Measurements from ENCODE around the gene EXD3.

Gene EXD3

DNA sequence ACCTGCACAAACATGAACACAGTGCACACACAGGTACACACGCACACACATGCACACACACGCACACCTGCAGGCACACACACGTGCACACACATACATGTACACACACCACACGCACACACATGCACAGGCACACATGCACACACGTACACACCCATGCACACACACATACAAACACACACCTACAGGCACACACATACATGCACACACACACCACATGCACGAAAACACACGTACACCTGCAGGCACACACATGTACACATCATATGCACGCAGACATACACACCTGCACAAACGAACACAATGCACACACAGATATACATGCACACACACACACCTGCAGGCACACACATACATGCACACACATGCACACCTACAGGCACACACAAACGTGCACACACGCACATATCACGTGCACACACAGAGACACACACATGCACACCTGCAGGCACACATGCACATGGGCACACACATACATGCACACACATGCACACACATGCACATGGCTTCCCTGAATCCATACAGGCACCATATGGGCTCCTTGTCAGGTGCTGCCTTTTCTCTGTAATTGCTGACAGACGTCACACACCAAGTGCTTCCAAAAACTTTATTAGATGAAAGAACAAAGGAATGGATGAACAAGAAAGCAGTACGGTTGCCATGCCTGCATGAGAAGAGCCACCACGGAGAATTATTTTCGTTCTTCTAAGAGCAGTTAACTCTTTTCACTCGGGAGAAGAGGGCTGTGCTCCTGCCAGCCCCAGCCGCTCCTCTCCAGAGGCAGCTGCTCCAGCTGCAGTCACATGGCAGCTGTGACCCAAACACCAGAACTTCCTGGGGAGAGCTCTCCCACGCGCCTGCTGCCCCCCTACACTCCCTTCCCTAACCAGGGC lies 57.2 kb downstream of the EXD3 start:
- DNase-seq (ENCODE audit: low read depth in 2 of 2): no peak

- no peak for DNase-seq (ENCODE audit: low read depth in 2 of 2)
Observed at GRCh38 chr9:137365056-137365455, 57.9 kb downstream of the EXD3 start.

DNA sequence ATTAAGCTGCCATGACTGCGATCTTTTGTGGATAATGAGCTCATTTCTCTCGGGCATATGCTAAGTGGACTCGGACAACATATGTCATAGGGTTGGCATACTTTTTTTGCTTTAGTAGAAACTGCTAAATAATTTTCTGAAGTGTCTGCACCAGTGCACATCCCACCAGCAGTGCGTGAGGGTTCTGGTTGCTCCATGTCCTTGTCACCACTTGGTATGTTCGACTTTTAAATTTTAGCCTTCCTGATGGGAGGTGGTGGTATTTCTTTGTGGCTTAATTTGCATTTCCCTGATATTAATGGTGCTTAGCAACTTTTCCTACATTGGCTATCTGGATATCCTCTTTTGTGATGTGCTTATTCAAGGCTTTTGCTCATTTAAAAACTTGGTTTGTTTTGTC lies 63.1 kb downstream of the EXD3 start:
- no peak for DNase-seq (ENCODE audit: low read depth in 2 of 2)

- no peak for DNase-seq (ENCODE audit: low read depth in 2 of 2)
Observed at GRCh38 chr9:137358126-137358525, 64.8 kb downstream of the EXD3 start.

- no peak for DNase-seq (ENCODE audit: low read depth in 2 of 2)
Observed at GRCh38 chr9:137357166-137357565, 65.8 kb downstream of the EXD3 start.

GRCh38 chr9:137355761-137356365 lies 67.1 kb downstream of the EXD3 start:
- no peak for DNase-seq (ENCODE audit: low read depth in 2 of 2)

DNA sequence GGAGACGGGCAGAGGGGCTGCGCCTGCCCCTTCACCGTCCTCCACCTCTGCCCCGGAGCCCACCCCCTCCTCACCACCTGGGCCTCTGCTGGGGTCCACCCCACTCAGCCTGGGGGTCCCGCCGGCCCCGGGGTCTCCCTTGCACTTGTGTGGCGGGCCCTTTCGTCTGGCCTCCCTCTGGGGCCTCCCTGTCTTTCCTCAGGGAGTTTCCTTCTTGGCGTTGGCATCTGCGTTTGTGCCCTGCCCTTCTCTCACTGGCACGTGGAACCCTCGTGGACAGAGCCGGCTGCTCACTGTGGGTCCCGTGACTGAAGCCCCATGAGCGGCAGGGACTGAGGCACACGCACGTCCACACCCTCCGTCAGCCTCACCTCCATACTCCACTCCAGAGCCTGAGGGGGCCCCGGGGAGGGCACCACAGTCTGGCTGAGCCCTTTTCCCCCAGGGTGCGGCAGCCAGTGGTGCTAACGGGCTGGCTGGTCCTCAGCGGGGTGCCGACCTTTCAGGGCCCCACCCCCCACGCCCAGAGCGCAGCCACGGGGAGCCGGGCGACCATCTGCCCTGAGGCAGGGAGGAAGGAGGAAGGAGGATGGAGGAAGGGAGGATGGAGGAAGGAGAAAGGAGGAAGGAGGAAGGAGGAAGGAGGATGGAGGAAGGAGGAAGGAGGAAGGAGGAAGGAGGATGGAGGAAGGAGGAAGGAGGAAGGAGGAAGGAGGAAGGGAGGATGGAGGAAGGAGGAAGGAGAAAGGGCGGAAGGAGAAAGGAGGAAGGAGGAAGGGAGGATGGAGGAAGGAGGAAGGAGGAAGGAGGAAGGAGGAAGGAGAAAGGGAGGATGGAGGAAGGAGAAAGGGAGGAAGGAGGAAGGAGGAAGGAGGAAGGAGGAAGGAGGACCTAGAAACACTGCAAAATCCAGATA lies 67.9 kb downstream of the EXD3 start:
- DNase-seq (ENCODE audit: low read depth in 2 of 2): no peak

DNA sequence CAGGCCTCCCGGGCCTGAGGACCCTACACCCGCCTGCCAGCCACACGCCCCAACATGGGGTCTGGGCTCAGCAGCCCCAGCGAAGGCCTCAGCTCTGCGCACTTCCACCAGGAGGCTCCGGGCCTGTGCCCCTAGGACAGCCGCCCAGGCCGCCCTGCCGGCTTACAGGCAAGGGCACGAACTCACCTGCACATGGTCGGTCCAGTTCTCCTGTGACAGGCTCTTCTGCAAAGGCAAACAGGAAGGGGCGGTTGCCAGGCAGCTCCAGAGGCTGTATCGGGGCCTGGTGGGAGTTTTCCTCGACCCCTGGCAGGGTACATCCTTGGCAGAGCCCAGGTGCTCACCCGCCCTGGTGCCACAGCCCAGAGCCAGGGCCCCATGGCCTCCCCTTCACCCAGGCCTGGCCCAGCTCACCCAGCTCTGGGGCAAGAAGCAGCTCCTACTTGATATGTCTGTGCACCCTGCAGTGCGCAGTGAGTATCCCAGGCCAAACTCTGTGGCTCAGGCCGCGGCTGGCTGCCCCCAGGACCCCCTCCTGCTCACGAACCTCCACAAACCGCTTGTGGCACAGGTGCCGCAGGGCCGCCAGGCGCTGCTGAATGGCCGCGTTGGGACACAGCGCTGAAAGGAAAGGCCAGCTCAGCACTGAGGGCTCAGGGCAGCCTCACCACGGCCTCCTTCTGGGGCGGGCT lies 68.7 kb downstream of the EXD3 start:
- no peak for DNase-seq (ENCODE audit: low read depth in 2 of 2)

GRCh38 chr9:137353223-137354152 lies 69.5 kb downstream of the EXD3 start:
- DNase-seq (ENCODE audit: low read depth in 2 of 2): no peak

DNA sequence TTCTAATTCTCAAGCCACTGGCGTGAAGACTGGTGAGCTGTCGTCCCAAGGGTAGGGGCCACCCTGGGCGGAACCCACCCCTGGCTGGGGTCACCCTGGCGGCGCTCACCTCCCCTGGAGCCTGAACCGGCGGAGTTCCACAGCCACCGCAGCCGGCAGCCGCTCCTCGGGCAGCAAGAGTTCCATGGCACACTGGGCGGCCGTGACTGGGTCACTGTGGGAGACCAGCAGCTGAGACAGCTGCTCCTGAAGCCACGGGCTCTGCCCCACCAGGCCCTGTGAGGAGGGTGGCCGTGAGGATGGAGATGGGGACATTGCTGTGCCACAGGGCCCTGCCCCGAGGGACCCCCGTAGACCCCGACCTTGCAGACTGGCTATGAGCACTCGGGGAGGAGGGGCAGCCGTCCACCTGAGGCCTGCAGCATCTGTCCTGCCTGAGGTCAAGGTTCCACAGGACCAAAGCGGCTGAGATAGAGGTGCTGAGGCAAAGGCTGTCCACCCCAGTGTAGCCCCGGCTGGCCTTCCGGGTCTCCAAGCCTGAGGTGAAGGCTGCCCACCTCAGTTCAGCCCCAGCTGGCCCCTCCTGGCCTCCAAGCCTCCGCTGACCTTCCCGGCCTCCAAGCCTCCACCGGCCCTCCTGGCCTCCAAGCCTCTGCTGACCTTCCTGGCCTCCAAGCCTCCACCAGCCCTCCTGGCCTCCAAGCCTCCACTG lies 70.3 kb downstream of the EXD3 start:
- no peak for DNase-seq (ENCODE audit: low read depth in 2 of 2)

GRCh38 chr9:137351781-137352501 lies 71.0 kb downstream of the EXD3 start:
- DNase-seq (ENCODE audit: low read depth in 2 of 2): no peak

- DNase-seq (ENCODE audit: low read depth in 2 of 2): no peak
Observed at GRCh38 chr9:137350696-137351584, 72.0 kb downstream of the EXD3 start.

DNA sequence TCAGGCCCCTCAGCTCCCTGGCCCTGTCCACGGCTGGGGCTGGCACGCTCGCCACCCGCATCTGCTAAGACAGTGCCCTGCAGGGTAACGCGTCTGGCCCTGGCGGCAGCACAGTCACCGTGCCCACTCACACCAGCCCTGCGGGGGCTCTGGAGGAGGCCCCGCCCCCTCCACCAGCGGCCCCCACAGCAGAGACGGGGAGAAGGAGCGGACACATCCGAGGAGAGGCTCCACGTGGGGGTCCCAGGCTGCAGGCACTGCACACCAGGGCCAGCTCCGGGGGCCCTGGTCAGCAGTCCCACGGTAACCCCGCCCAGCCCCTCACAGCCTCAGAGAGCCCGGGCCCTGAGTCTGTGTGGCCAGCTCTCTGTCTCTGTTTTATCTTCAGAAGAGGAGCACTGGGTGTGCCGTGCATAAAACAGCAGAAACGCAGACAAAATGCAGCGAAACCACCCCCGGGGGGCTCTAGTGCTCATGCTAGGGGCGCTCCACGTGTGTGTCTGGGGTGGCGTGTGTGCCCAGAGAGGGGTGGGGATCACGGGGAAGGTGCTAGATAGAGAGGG lies 73.4 kb downstream of the EXD3 start:
- DNase-seq (ENCODE audit: low read depth in 2 of 2): no peak

DNA sequence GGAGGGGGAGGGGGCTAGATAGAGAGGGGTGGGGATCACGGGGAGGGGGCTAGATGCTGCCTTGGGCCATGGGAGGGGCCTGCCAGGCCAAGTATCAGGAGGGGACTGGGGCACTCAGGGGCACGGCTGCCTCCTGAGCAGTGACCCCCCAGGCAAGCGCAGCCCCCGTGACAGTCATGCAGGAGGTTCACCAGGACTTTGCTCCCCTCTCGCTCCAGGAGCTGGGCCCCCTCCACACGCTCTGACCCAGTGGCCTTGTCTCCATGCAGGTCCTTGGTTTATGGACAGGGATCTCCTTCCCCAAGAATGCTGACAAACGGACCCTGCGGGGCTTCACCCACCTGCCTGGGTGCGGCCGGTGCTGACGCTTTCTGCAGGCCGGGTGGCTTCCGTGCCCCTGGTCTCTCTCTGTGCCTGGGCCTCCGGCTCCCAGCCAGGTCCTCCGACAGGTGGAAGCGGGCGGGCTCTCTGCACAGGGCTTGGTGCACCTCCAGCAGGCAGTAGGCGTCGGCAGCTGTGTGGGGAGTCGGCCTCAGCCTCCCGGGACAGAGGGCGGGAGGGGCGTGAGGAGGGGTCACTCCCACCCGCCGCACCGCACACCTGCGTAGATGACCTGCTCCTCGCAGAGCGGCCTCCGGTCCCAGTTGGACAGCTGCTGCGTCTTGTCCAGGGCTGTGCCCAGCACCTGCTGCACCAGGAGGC lies 74.0 kb downstream of the EXD3 start:
- DNase-seq (ENCODE audit: low read depth in 2 of 2): no peak

DNA sequence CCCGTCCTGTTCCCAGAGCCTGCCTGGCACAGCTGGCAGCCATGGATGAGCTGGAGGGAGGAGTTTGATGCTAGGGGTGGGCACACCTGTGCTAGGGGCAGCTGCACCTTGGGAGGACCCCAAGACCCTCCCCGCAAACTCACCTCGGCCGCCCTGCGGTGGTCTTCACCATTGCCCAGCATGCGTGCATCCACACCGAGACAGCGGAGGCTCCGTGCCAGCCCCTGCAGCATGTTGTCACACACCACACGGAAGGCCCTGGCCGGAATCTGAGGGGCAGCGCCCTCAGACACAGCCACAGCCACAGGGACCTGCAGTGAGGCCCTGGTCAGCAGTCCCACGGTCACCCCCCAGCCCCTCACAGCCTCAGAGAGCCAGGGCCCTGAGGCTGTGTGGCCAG lies 75.0 kb downstream of the EXD3 start:
- DNase-seq (ENCODE audit: low read depth in 2 of 2): no peak

- no peak for DNase-seq (ENCODE audit: low read depth in 2 of 2)
Observed at GRCh38 chr9:137342482-137342881, 80.5 kb downstream of the EXD3 start.

GRCh38 chr9:137341227-137341626 lies 81.7 kb downstream of the EXD3 start:
- no peak for DNase-seq (ENCODE audit: low read depth in 2 of 2)
